ENCODE data around the gene KIAA0930.
"Not testable (repeated sequence)": the region's sequence is repeated elsewhere in the genome, so short reads cannot be mapped to it uniquely, and the experiment has no call there.

KIAA0930 gene

GRCh38 chr22:45278125-45278524, 37.4 kb upstream of the KIAA0930 start:
- DNase-seq (ENCODE audit: low spot score): no peak
- TF ChIP-seq CTCF (IDR thresholded peaks at IDR 0.05; ENCODE audit: extremely low read depth, missing control alignments): no peak

- DNase-seq (ENCODE audit: low spot score): not testable (repeated sequence)
These were observed 37.0 kb upstream of the KIAA0930 start for GRCh38 chr22:45277720-45278119.

GRCh38 chr22:45276507-45277105, 35.9 kb upstream of the KIAA0930 start:
- TF ChIP-seq CTCF (IDR thresholded peaks at IDR 0.05; ENCODE audit: extremely low read depth, missing control alignments): no peak
- no peak for DNase-seq (ENCODE audit: low spot score)

- DNase-seq (ENCODE audit: low spot score): no peak
- TF ChIP-seq CTCF (IDR thresholded peaks at IDR 0.05; ENCODE audit: extremely low read depth, missing control alignments): no peak
These were observed 32.9 kb upstream of the KIAA0930 start for GRCh38 chr22:45273452-45274075.

- TF ChIP-seq CTCF (IDR thresholded peaks at IDR 0.05; ENCODE audit: extremely low read depth, missing control alignments): no peak
- DNase-seq (ENCODE audit: low spot score): no peak
These were observed 31.8 kb upstream of the KIAA0930 start for GRCh38 chr22:45272498-45272897.

GRCh38 chr22:45271667-45272201, 31.0 kb upstream of the KIAA0930 start:
- no peak for DNase-seq (ENCODE audit: low spot score)
- TF ChIP-seq CTCF (IDR thresholded peaks at IDR 0.05; ENCODE audit: extremely low read depth, missing control alignments): no peak

- no peak for TF ChIP-seq CTCF (IDR thresholded peaks at IDR 0.05; ENCODE audit: extremely low read depth, missing control alignments)
- DNase-seq (ENCODE audit: low spot score): no peak
These were observed 29.7 kb upstream of the KIAA0930 start for GRCh38 chr22:45270095-45271020.
